GM18508 (cell line): ENCODE measurements around the gene CLHC1.
"Not testable (repeated sequence)": the region's sequence is repeated elsewhere in the genome, so short reads cannot be mapped to it uniquely, and the experiment has no call there.

ENCODE experiments used
- ATAC-seq: cut with Tn5 transposase; IDR thresholded peaks from one replicate; pipeline ENCODE4 v1.9.1; 2021; ENCODE audit warnings: moderate number of reproducible peaks; ENCODE audit not compliant: insufficient read depth, unreplicated experiment

CLHC1 gene

DNA sequence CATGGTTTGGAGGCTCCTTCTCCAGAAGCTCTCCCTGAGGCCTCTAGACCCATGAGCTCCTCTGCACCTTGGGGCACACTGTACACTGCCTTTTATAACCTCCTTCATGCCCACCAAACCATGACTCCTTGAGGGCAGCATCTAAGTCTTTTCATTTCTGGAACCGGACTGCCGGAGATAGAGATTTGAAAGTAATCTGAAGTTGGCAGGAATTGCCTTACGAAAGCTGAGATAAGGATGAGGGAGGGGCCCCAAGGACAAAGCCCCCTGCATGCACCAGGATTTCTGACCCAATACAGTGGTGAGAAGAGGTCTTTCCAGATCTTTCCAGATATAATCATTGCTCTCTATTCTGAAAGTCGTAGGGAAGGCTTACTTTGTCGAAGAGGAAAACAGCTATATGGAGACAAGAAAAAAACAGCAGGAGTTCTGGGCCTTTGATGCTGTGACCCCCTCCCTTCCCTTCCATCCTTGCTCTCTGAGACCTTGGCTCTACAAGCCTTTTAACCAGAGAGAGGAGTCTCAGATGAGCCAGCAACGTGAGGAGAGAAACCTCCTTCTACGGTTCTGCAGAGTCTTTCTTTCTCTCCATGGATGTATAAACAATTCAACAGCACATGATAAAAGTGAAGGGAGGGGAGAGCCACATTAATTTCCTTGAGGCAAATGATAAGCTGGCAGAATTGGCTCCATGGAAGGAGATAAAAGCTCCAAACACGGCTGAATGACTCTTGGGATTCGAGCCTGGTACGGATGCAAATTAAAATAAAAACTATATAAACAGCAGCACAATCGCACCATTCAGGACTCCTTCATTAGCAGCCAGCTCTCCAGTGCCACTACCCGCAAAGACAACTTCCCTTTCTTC lies 93.8 kb downstream of the CLHC1 start:
- no peak for ATAC-seq

DNA sequence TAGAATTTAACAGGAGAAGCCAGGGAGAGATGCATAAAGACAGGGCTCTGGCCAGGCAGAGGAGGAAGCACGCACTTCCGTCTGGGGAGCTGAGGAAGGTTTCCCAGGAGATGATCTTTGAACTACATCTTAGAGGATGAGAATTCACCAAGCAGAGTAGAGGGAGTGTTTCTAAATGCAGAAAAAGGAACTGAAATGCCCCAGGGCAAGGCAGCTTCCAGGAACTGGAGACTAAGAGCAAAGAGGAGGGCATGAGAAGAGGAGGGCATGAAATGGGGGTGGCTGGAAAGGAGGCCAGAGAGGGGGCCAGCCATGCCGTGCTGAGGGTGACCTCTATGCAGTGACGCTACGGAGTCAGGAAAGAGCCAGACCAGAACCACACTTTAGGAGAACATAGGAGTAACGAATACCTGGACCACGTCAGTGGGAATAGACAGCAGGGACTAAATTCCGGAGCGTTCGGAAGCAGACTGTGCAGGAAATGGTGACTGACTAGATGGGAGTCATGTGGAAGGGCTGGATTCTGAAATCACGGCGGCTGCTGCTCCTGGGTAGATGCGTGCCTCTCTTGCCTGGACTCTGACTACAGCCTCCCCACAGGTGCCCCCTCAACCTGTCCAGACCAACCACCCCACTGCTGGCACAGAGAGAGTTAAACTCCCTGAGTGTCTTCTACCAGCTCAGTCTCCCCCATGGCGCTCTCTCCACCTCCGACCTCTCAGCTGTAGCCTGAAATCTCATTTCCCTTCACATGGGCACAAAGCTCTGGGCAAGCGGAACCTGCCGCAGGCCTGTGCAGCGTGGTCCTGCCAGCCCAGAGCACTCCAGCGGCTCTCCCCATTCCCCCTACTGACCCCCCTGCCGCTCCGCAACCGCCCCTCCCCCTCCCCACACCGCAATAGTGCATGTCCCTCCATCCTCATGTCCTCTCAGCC lies 94.8 kb downstream of the CLHC1 start:
- no peak for ATAC-seq

DNA sequence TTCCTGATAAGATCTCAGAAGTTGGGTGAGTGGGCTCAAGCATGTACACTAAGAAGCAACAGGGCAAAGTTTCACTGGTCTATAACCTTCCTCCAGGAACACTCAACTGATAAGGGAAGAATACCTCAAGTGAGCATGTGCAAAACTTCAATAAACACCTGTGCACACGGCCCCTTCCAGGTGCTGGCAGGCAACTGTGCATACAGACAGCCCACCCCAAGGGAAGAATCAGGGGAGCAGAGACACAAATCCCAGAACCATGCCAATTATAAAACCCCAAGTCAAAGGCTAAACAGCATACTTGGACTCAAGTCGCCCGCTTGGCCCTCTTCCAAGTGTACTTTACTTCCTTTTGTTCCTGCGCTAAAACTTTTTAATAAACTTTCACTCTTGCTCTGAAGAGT lies 96.0 kb downstream of the CLHC1 start:
- no peak for ATAC-seq

DNA sequence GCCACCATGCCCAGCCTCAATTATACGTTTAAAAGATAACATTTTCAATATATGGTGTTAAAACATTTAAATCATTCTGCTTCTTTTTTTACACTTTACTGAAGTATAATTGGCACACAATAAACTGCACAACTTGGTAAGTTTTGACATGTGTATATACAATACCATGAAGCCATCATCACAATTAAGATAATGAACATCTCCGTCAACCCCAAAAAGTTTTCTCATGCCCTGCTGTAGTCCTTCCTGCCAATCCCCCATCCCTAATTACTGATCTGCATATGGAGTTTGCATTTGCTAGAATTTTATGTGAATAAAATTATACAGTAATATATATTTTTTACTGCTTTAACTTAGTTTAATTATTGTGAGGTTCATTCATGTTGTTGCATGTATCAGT lies 96.6 kb downstream of the CLHC1 start:
- no peak for ATAC-seq

DNA sequence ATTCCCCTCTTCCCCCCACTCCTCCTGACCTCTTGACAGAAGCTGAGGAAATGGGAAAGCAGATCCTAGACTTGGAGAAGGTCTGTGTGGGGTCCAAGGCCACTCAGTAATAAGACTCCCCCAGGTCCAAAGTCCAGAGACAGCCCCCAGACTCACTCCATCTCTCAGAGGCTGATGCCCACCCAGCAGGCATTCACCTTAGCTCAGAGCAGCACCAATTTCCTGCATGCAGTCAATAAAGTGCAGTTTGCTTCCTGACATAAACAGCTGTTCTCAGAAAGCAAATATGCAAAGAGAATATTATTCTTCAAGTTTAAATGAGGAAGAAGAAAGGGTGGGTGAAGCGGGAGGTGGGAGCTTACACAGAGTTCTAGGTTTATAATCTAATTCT lies 97.8 kb downstream of the CLHC1 start:
- no peak for ATAC-seq

DNA sequence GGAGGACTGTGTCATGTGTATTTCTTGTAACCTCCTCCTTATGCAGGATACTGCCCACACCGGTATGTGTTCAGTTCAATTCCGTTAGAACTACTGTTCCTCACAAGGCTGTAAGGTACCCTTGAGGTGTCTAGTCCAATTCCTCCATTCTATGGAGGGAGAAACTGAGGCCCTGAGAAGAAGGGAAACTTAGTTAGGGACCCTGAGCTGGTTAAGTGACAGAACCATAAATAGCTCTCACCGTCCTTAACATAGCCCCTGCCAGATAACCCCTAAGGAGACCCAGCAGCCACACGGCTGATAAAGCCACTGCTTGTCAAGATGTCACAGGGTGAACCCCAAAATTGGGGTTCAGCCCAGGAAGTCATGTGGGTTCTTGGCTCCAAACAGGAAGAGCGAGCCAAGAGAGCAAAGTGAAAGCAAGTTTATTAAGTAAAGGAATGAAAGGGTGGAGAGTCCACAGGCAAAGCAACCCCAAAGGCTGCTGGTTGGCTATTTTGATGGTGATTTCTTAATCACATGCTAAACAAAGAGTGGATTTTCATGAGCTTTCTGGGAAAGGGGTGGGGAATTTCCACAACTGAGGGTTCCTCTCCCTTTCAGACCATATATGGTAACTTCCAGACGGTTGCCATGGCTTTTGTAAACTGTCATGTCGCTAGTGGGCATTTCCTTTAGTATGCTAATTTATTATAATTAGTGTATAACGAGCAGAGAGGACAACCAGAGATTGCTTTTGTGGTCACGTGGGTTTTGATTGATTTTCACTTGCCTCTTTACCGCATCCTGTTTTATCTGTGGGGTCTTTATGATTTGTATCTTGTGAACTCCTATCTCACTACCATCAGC lies 98.4 kb downstream of the CLHC1 start:
- ATAC-seq, result peak; percentile 81

DNA sequence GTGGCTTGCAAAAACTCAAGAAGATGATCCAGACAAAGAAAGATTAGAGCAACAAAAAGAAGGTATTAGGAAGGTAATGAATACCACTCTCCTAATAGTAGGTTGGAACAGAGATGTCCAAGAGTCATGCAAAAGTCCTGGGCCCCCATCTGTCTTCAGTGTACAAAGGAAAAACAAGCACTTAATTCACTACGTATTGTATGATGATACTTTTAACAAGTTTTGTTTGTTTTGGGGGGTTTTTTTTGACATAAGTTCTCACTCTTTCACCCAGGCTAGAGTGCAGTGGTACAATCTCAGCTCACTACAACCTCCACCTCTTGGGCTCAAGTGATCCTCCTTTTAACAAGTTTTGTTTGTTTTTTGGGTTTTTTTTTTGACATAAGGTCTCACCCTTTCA lies 101.2 kb downstream of the CLHC1 start:
- ATAC-seq, result no peak

DNA sequence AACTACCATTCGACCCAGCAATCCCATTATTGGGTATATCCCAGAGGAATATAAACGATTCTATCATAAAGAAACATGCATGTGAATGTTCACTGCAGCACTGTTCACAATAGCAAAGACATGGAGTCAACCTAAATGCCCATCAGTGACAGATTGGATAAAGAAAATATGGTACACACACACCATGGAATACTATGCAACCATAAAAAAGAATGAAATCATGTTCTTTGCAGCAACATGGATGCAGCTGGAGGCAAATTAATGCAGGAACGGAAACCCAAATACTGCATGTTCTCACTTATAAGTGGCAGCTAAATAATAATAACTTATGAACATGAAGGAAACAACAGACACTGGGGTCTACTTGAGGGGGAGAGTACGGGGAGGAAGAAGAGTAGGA lies 105.5 kb downstream of the CLHC1 start:
- ATAC-seq, result not testable (repeated sequence)
